IMR-90 (cell line): ENCODE measurements around the gene MGAT3. TPM values are rescaled to one million over a fixed set of nuclear protein-coding genes. Genes with fewer than 3 reads are reported as not detected.
A peak's percentile ranks its signal among the peaks of the same experiment; 100 is the strongest.

Experiments used
- ATAC-seq: fragments of 200-7000 bp; cut with Tn5 transposase; 2 replicates; pipeline ENCODE4 v1.9.1; 2020; ENCODE audit warnings: low read depth, mild to moderate bottlenecking, moderate library complexity
- BruUV-seq: library from RNA; stranded (reverse); fragments of 400-500 nt; replicated peaks from 2 replicates; lab custom pipeline; 2021; lab: Mats Ljungman, UMichigan
- CTCF ChIA-PET: fragments of 300-600 bp; formaldehyde crosslinking; extraction: SDS; loops from one replicate; lab custom pipeline; 2021; ENCODE audit warnings: antibody characterized with exemption; lab: Yijun Ruan, JAX
- POLR2A ChIA-PET: fragments of 300-600 bp; sonication (Branson Sonifier 250); formaldehyde crosslinking; loops from one replicate; lab custom pipeline; 2022; ENCODE audit warnings: antibody characterized with exemption; ENCODE audit not compliant: unreplicated experiment; lab: Charles Lee
- DNase-seq: peaks from one replicate; pipeline ENCODE4 v3.0.0; 2013
- H2AFZ ChIP-seq: replicated peaks from 2 replicates; pipeline ENCODE3; 2013; ENCODE audit warnings: low read length, mild to moderate bottlenecking; ENCODE audit not compliant: poor library complexity
- H2AK5ac ChIP-seq: 2 replicates; pipeline ENCODE4 v1.6.1; 2013; ENCODE audit warnings: low read depth, low read length, inconsistent platforms
- H2AK9ac ChIP-seq: replicated peaks from 2 replicates; pipeline ENCODE3; 2013; ENCODE audit warnings: mild to moderate bottlenecking, low read depth, low read length, moderate library complexity; ENCODE audit not compliant: poor library complexity
- H2BK120ac ChIP-seq: 2 replicates; pipeline ENCODE4 v1.6.1; 2013; ENCODE audit warnings: low read depth, low read length, inconsistent platforms
- H2BK15ac ChIP-seq: 3 replicates; pipeline ENCODE4 v1.6.1; 2013; ENCODE audit warnings: low read depth, low read length, inconsistent platforms
- H2BK20ac ChIP-seq: 2 replicates; pipeline ENCODE4 v1.6.1; 2013; ENCODE audit warnings: low read depth, mild to moderate bottlenecking, inconsistent platforms, low read length, moderate library complexity
- H2BK5ac ChIP-seq: 2 replicates; pipeline ENCODE4 v1.6.1; 2013; ENCODE audit warnings: mild to moderate bottlenecking, low read depth, low read length, inconsistent platforms; ENCODE audit not compliant: poor library complexity, severe bottlenecking
- H3K14ac ChIP-seq: replicated peaks from 2 replicates; pipeline ENCODE4 v1.6.1; 2013; ENCODE audit warnings: low read depth, low read length, inconsistent platforms
- H3K18ac ChIP-seq: 2 replicates; pipeline ENCODE4 v1.6.1; 2013; ENCODE audit warnings: low read depth, low read length, control low read depth
- H3K23ac ChIP-seq: 2 replicates; pipeline ENCODE4 v1.6.1; 2013; ENCODE audit warnings: low read depth, low read length, inconsistent platforms
- H3K27ac ChIP-seq: 2 replicates; pipeline ENCODE4 v1.5.1; 2013; ENCODE audit warnings: mild to moderate bottlenecking, control low read depth, low read length; ENCODE audit not compliant: insufficient read depth
- H3K27me3 ChIP-seq: 2 replicates; pipeline ENCODE4 v1.6.1; 2013; ENCODE audit warnings: low read length; ENCODE audit not compliant: control insufficient read depth, insufficient read depth
- H3K36me3 ChIP-seq: 2 replicates; pipeline ENCODE4 v1.6.1; 2013; ENCODE audit warnings: low read length, mixed read lengths; ENCODE audit not compliant: control insufficient read depth, insufficient read depth
- H3K4ac ChIP-seq: 2 replicates; pipeline ENCODE4 v1.6.1; 2013; ENCODE audit warnings: low read depth, low read length, inconsistent platforms
- H3K4me1 ChIP-seq: 2 replicates; pipeline ENCODE4 v1.6.1; 2013; ENCODE audit warnings: low read length, mixed read lengths; ENCODE audit not compliant: control insufficient read depth, insufficient read depth
- H3K4me2 ChIP-seq: 2 replicates; pipeline ENCODE4 v1.6.1; 2013; ENCODE audit warnings: low read depth, mild to moderate bottlenecking, control low read depth, low read length, moderate library complexity
- H3K4me3 ChIP-seq: 2 replicates; pipeline ENCODE4 v1.5.1; 2013; ENCODE audit warnings: low read depth, mild to moderate bottlenecking, control low read depth, low read length, moderate library complexity; ENCODE audit not compliant: insufficient read depth
- H3K56ac ChIP-seq: 2 replicates; pipeline ENCODE4 v1.6.1; 2013; ENCODE audit warnings: low read length, inconsistent platforms; ENCODE audit not compliant: insufficient read depth; ENCODE audit errors: extremely low read depth
- H3K79me1 ChIP-seq, 2 experiments: 2 replicates each; pipeline ENCODE4 v1.6.1; 2013; ENCODE audit warnings: low read length in 2 of 2, inconsistent platforms in 1 of 2, low read depth in 1 of 2
- H3K9ac ChIP-seq: 2 replicates; pipeline ENCODE4 v1.6.1; 2013; ENCODE audit warnings: low read depth, low read length, control low read depth
- H3K9me1 ChIP-seq: 2 replicates; pipeline ENCODE4 v1.6.1; 2013; ENCODE audit warnings: low read length, inconsistent platforms; ENCODE audit not compliant: insufficient read depth
- H3K9me3 ChIP-seq: 2 replicates; pipeline ENCODE4 v1.6.1; 2013; ENCODE audit warnings: low read length; ENCODE audit not compliant: control insufficient read depth, insufficient read depth
- H4K20me1 ChIP-seq: 2 replicates; pipeline ENCODE4 v1.6.1; 2013; ENCODE audit warnings: low read length, inconsistent platforms; ENCODE audit not compliant: insufficient read depth
- H4K5ac ChIP-seq: 2 replicates; pipeline ENCODE4 v1.6.1; 2013; ENCODE audit warnings: mild to moderate bottlenecking, low read depth, low read length, control low read depth
- H4K8ac ChIP-seq, 2 experiments: 2 replicates each; pipeline ENCODE4 v1.6.1; 2013; ENCODE audit warnings: low read depth in 2 of 2, low read length in 2 of 2, control low read depth in 1 of 2, inconsistent platforms in 1 of 2
- H4K91ac ChIP-seq: 2 replicates; pipeline ENCODE4 v1.6.1; 2013; ENCODE audit warnings: low read depth, low read length, inconsistent platforms; ENCODE audit not compliant: insufficient read depth
- FOS ChIP-seq: fragments of 150-350 bp; IDR thresholded peaks from 2 replicates; pipeline ENCODE4 v1.6.1; 2016; ENCODE audit warnings: low read depth, low read length
- WGBS, 2 experiments: methylation state at CpG; one replicate each; pipeline versions ENCODE4 v1.1.5 to v1.1.7; 2013; ENCODE audit warnings: missing lambda C conversion rate in 2 of 2; ENCODE audit not compliant: insufficient read length in 1 of 2; ENCODE audit errors: extremely low coverage in 2 of 2; 5-methylcytosine and 5-hydroxymethylcytosine counted together
- dilution Hi-C: fragments of 300-500 bp; cut with HindIII; formaldehyde crosslinking; loops from one replicate; pipeline ENCODE4 v1.14.3; 2018; ENCODE audit warnings: low sequenced_read_pairs; ENCODE audit not compliant: unreplicated experiment
- in situ Hi-C: fragments of 300-500 bp; cut with MboI; formaldehyde crosslinking; loops from 3 replicates; pipeline ENCODE4 v1.14.3; 2019; ENCODE audit warnings: low sequenced_read_pairs, inconsistent platforms, mixed read lengths
- intact Hi-C: fragments of 100-400 bp; cut with micrococcal nuclease; formaldehyde crosslinking; loops from 2 replicates; pipeline ENCODE4 v1.10.0; 2022
- polyA plus RNA-seq, 3 experiments: library from polyadenylated mRNA; depleted of rRNA; stranded (reverse); fragments of >200 nt; gene quantifications; 2 replicates each; pipeline ENCODE4 v1.2.3, GENCODE V29; 2012; ENCODE audit warnings: low replicate concordance in 1 of 3
- total RNA-seq: library from RNA; depleted of rRNA; stranded (reverse); fragments of >200 nt; gene quantifications from 2 replicates; pipeline ENCODE4 v1.2.3, GENCODE V29; 2012

Gene MGAT3
- total and polyA plus RNA-seq, 2 of the 4 experiments (the other 2 are of a cell fraction): 0.36 to 1.1 TPM

DNA sequence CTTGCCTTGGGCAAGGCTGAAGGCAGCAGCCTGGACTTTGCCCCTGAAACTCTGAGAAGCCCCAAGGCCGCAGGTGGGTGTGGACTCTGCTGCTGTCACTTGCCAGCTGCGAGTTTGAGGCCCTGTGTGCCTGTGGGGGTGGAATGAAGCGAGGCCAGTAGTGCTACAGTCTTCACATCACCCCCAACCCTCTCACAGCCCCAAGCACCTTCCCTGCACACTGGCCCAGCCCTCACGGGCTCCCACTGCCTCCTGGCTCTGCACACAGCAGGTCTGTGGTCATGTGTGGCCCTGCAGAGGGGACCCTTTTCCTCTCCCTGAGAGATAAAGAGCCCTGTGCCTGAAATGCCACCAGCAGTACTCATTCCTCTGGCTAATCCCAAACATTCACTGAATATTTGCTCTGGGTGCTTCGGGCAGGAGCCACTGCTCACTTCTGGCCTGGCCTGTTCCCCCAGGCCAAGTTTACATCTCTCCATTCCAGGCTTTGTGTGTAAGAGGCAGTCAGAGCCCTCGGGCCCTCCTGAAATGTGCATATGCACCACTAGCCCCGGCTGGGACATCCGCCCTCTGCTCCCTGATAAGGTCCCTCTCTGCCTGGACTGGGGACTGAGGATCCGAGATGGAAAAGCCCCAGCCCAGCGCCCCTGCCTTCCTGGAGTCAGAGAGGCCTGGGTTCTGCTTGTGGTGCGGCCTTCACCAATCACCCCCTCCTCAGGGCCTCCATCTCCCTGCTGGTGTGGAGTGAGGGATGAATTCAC lies 17.7 kb downstream of the MGAT3 start:
- Histone ChIP-seq H4K20me1 (no peaks in the 10 kb centered on the region), H2AK5ac (peak overlapping the region; percentile 55; the same call in 1 of the 2 replicates), H3K56ac (no peak overlapping the region), H4K5ac (peak overlapping the region; percentile 46), H3K27me3 (no peaks in the 10 kb centered on the region), H2AK9ac (peak overlapping the region; percentile 79), H4K91ac (peak overlapping the region; percentile 69), H3K4me3 (no peak overlapping the region), H2BK5ac (peak overlapping the region; percentile 68), H3K27ac (peak overlapping the region; percentile 71), H3K36me3 (no peaks in the 10 kb centered on the region), H4K8ac (peak overlapping the region; percentile 39 to 71; a peak in 3 of 4 replicates), H3K9ac (peak overlapping the region; percentile 21; the same call in 1 of the 2 replicates), H3K18ac (peak overlapping the region; percentile 7; the same call in 1 of the 2 replicates), H3K4me1 (peaks cover 40% of the 10 kb centered on the region), H3K9me3 (no peaks in the 10 kb centered on the region), H3K4ac (peak overlapping the region; percentile 73), H2BK15ac (no peak overlapping the region; the same call in 2 of the 3 replicates), H3K23ac (no peak overlapping the region), H3K9me1 (peaks cover 26% of the 10 kb centered on the region), H3K79me1 (no peaks in the 10 kb centered on the region), H3K4me2 (no peak overlapping the region; the same call in 1 of the 2 replicates), H2BK120ac (peak overlapping the region; percentile 70), H2AFZ (peak overlapping the region; percentile 60), H2BK20ac (peak overlapping the region; percentile 75), H3K14ac (peak overlapping the region; percentile 67)
- in situ Hi-C loops (no loop called here), intact Hi-C loops (loop anchor here (1.0 kb wide), 1 partner anchor 20 kb away; no protein-coding TSS in a partner anchor), dilution Hi-C loops (no loop called here)
- WGBS, 2 experiments: 60% methylated on average over 1 of the region's 11 CpGs; no CpG with 5 or more reads in 1 of the 2 experiments
- no peak for TF ChIP-seq FOS
- BruUV-seq: no TSS peak
- POLR2A ChIA-PET: interaction anchor here (0.6 to 1.3 kb wide), 3 partner anchors 27 to 1206 kb away, joined by 4 to 23 read pairs (median 11); partner anchors contain the start of gene MIEF1
- DNase-seq (peak; percentile 18), ATAC-seq (peak; percentile 74)
- CTCF ChIA-PET: interaction anchor here (0.5 kb wide), 1 partner anchor 17 kb away, joined by 3 read pairs; no protein-coding TSS in a partner anchor
